K562 (cell line): ENCODE results near the gene ALOXE3. TPM values are rescaled to one million over a fixed set of nuclear protein-coding genes. Genes with fewer than 3 reads are reported as not detected.

Source experiments
- AFF1 ChIP-seq, 2 experiments: fragments of 450-650 bp; IDR thresholded peaks; 2 replicates each; pipeline ENCODE4 v1.6.1; 2018; ENCODE audit warnings: mild to moderate bottlenecking in 2 of 2, low read depth in 1 of 2; ENCODE audit not compliant: partially characterized antibody in 2 of 2
- BMI1 ChIP-seq: fragments of 150-350 bp; IDR thresholded peaks from 2 replicates; pipeline ENCODE4 v1.6.1; 2014; ENCODE audit warnings: low read length
- C11orf30 ChIP-seq: fragments of 450-650 bp; IDR thresholded peaks from 2 replicates; pipeline ENCODE4 v1.6.1; 2016; ENCODE audit warnings: low read depth, mild to moderate bottlenecking
- CBX2 ChIP-seq: fragments of 200-600 bp; sonication (generic); IDR thresholded peaks from one replicate; pipeline ENCODE4 v1.6.1; 2012; ENCODE audit warnings: mild to moderate bottlenecking, low read length, inconsistent platforms; ENCODE audit not compliant: insufficient read depth, poor library complexity, severe bottlenecking
- ELF2 ChIP-seq: fragments of 250-450 bp; sonication (Bioruptor Pico); IDR thresholded peaks from 2 replicates; pipeline ENCODE4 v1.5.0; 2021; ENCODE audit warnings: mild to moderate bottlenecking
- ERF ChIP-seq: fragments of 450-650 bp; formaldehyde crosslinking; IDR thresholded peaks from 2 replicates; pipeline ENCODE4 v1.4.0; 2020; ENCODE audit warnings: mild to moderate bottlenecking, mixed read lengths
- ETV1 ChIP-seq: fragments of 450-650 bp; conservative IDR thresholded peaks from 2 replicates; pipeline ENCODE4 v1.6.1; 2016; ENCODE audit warnings: missing genetic modification characterization, control low read depth, low read depth, missing compliant biosample characterization
- GTF2E2 ChIP-seq: fragments of 200-800 bp; sonication (Bioruptor generic); IDR thresholded peaks from 2 replicates; pipeline ENCODE4 v1.6.1; 2016; ENCODE audit warnings: missing genetic modification characterization, missing compliant biosample characterization
- HBP1 ChIP-seq: fragments of 450-650 bp; formaldehyde crosslinking; IDR thresholded peaks from 2 replicates; pipeline ENCODE4 v1.4.0; 2022; ENCODE audit warnings: missing genetic modification characterization
- MAFK ChIP-seq: IDR thresholded peaks from 2 replicates; pipeline ENCODE4 v1.6.1; 2011; ENCODE audit warnings: low read length, improper control_type of control experiment
- MLLT1 ChIP-seq, 2 experiments: fragments of 450-650 bp; IDR thresholded peaks; 2 replicates each; pipeline ENCODE4 v1.6.1; 2016
- MTF1 ChIP-seq: fragments of 250-450 bp; sonication (Bioruptor Pico); IDR thresholded peaks from 2 replicates; pipeline ENCODE4 v1.9.0; 2021; ENCODE audit warnings: moderate library complexity, mild to moderate bottlenecking, inconsistent platforms, borderline replicate concordance
- NCOA4 ChIP-seq: fragments of 450-650 bp; IDR thresholded peaks from 2 replicates; pipeline ENCODE4 v1.6.1; 2018; ENCODE audit warnings: mild to moderate bottlenecking; ENCODE audit not compliant: partially characterized antibody
- PHF21A ChIP-seq: fragments of 450-650 bp; IDR thresholded peaks from 2 replicates; pipeline ENCODE4 v1.6.1; 2017; ENCODE audit warnings: low read depth, borderline replicate concordance
- RBBP5 ChIP-seq: fragments of 200-600 bp; sonication (generic); IDR thresholded peaks from 2 replicates; pipeline ENCODE4 v1.6.1; 2012; ENCODE audit warnings: borderline replicate concordance, mild to moderate bottlenecking, low read length, control low read depth, inconsistent platforms; ENCODE audit not compliant: insufficient read depth, poor library complexity, severe bottlenecking
- TFE3 ChIP-seq: fragments of 450-650 bp; formaldehyde crosslinking; IDR thresholded peaks from 2 replicates; pipeline ENCODE4 v1.4.0; 2020; ENCODE audit warnings: mild to moderate bottlenecking, mixed read lengths
- U2AF2 ChIP-seq: fragments of 200-400 bp; formaldehyde crosslinking; optimal IDR thresholded peaks from 2 replicates; pipeline ENCODE3; 2017; ENCODE audit warnings: low read depth, mild to moderate bottlenecking, low read length
- ZNF146 ChIP-seq: IDR thresholded peaks from one replicate; pipeline ENCODE4 v1.6.1; 2018; ENCODE audit warnings: missing compliant biosample characterization; ENCODE audit not compliant: unreplicated experiment
- ZNF175 ChIP-seq: fragments of 200-800 bp; sonication (Bioruptor generic); IDR thresholded peaks from 2 replicates; pipeline ENCODE4 v1.6.1; 2016; ENCODE audit warnings: low read depth, mild to moderate bottlenecking, missing genetic modification characterization, missing compliant biosample characterization
- ZNF184 ChIP-seq: sonication (generic); formaldehyde crosslinking; IDR thresholded peaks from 2 replicates; pipeline ENCODE4 v1.5.0; 2020; ENCODE audit warnings: missing genetic modification reagents
- polyA plus RNA-seq, 8 experiments: library from polyadenylated mRNA; depleted of rRNA in 4 of 8; stranded (reverse) in 5 of 8; unstranded in 3 of 8; fragments of >200 nt; fragmentation: Nextera tagmentation in 2 of 8; fragmentation: Illumina TruSeq in 1 of 8; extraction: Ambion mirVana in 2 of 8; extraction: Trizol in 1 of 8; gene quantifications; 2 replicates each; pipeline versions ENCODE4 v1.2.1 to v1.2.3, GENCODE V29; 2011 to 2014; ENCODE audit warnings: inconsistent platforms in 1 of 8, missing spikeins in 1 of 8
- total RNA-seq, 7 experiments: library from RNA; depleted of rRNA in 6 of 7; stranded (reverse); fragments of >200 nt in 6 of 7; fragmentation: Illumina TruSeq in 2 of 7; extraction: Trizol in 2 of 7; gene quantifications; 2 replicates each; pipeline versions ENCODE4 v1.2.1 to v1.2.3, GENCODE V29; 2011 to 2021; ENCODE audit warnings: low replicate concordance in 1 of 7

ALOXE3 gene
- total and polyA plus RNA-seq, 9 of the 15 experiments (the other 6 are each of a cell fraction or from before 2014, with no cell fraction given) = 0.04 TPM; not detected in 8

- TF ChIP-seq AFF1 (IDR thresholded peaks at IDR 0.05; ENCODE audit: low read depth in 1 of 2, partially characterized antibody in 2 of 2) (no peak), ZNF146 (CRISPR knock-in tag) (no peak), PHF21A (0 out of 2 replicates have a peak, but pooled peaks have one; percentile 3), MAFK (no peak), RBBP5 (no peak), MTF1 (no peak), C11orf30 (no peak), NCOA4 (no peak), ZNF184 (CRISPR knock-in tag) (no peak), TFE3 (CRISPR knock-in tag) (no peak), U2AF2 (no peak), GTF2E2 (no peak), ETV1 (tag) (0 out of 2 replicates have a peak, but pooled peaks have one; percentile 26), MLLT1 (IDR thresholded peaks at IDR 0.05) (0 out of 4 replicates have a peak, but pooled peaks of 1 of the 2 experiments have one; percentile 13), BMI1 (no peak), HBP1 (CRISPR knock-in tag) (no peak), CBX2 (no peak), ELF2 (CRISPR knock-in tag) (no peak), ZNF175 (no peak), ERF (no peak)
Measured at GRCh38 chr17:8125947-8126490, 7.7 kb upstream of the ALOXE3 start (continued).
